HepG2 (cell line): ENCODE measurements around the gene HDAC4. TPM values are rescaled to one million over a fixed set of nuclear protein-coding genes. Genes with fewer than 3 reads are reported as not detected.

Experiments
- ATAC-seq: fragments of 200-7000 bp; cut with Tn5 transposase; 3 replicates; pipeline ENCODE4 v1.9.1; 2020; ENCODE audit warnings: mild to moderate bottlenecking, moderate library complexity
- BruUV-seq: library from RNA; stranded (reverse); fragments of 400-500 nt; replicated peaks from 2 replicates; lab custom pipeline; 2021; lab: Mats Ljungman, UMichigan
- CTCF ChIA-PET: fragments of 300-600 bp; formaldehyde crosslinking; extraction: SDS; loops from one replicate; lab custom pipeline; 2021; ENCODE audit warnings: low total read pairs, inconsistent platforms, low intra/inter-chr PET ratio; lab: Yijun Ruan, JAX
- POLR2A ChIA-PET: fragments of 350-600 bp; sonication (Branson Sonifier 250); formaldehyde crosslinking; loops from one replicate; lab custom pipeline; 2020; ENCODE audit warnings: antibody characterized with exemption, inconsistent platforms; lab: Yijun Ruan, JAX
- DNase-seq: peaks from one replicate; pipeline ENCODE4 v3.0.0-alpha.2; 2015; ENCODE audit warnings: low spot score
- FAIRE-seq: peaks from 3 replicates; lab custom pipeline; 2011; peaks lifted over from hg19 to GRCh38; lab: Jason Lieb, UNC
- H2AFZ ChIP-seq: one replicate; pipeline ENCODE4 v1.6.1; 2011; ENCODE audit warnings: low read length, inconsistent platforms
- H3K27ac ChIP-seq: fragments of 300-600 bp; 3 replicates; pipeline ENCODE4 v1.8.0; 2011; ENCODE audit warnings: mixed run types, mild to moderate bottlenecking, mixed read lengths, low read length, inconsistent platforms; ENCODE audit not compliant: insufficient read depth; ENCODE audit errors: extremely low read length
- H3K27me3 ChIP-seq, 2 experiments: fragments of 200-600 bp in 1 of 2; 2 replicates in 1 of 2; 3 replicates in 1 of 2; pipeline versions ENCODE4 v1.6.0 to v1.8.0; 2011; ENCODE audit warnings: low read length in 2 of 2, mild to moderate bottlenecking in 2 of 2, moderate library complexity in 2 of 2, inconsistent platforms in 1 of 2; ENCODE audit not compliant: insufficient read depth in 2 of 2, control insufficient read depth in 1 of 2
- H3K36me3 ChIP-seq, 2 experiments: fragments of 200-600 bp in 1 of 2; replicated peaks in 1 of 2; 2 replicates in 1 of 2; 3 replicates in 1 of 2; pipeline versions ENCODE4 v1.5.1 to v1.8.0; 2011; ENCODE audit warnings: low read length in 2 of 2, inconsistent platforms in 1 of 2; ENCODE audit not compliant: insufficient read depth in 2 of 2, control insufficient read depth in 1 of 2
- H3K4me1 ChIP-seq: 2 replicates; pipeline ENCODE4 v1.5.1; 2012; ENCODE audit warnings: low read length, inconsistent platforms; ENCODE audit not compliant: insufficient read depth
- H3K4me2 ChIP-seq: 2 replicates; pipeline ENCODE4 v1.6.0; 2011; ENCODE audit warnings: low read depth, low read length, inconsistent platforms
- H3K4me3 ChIP-seq, 3 experiments: fragments of 200-600 bp in 1 of 3; sonication (generic), shearing (Covaris generic) in 1 of 3; replicated peaks in 1 of 3; 2 replicates each; pipeline ENCODE4 v1.5.1; 2011 to 2016; ENCODE audit warnings: low read length in 3 of 3, inconsistent platforms in 2 of 3, low read depth in 2 of 3, mild to moderate bottlenecking in 2 of 3, control low read depth in 1 of 3, mixed read lengths in 1 of 3; ENCODE audit not compliant: insufficient read depth in 1 of 3
- H3K79me2 ChIP-seq: one replicate; pipeline ENCODE4 v1.6.1; 2011; ENCODE audit warnings: low read length, inconsistent platforms; ENCODE audit not compliant: insufficient read depth
- H3K9ac ChIP-seq: 2 replicates; pipeline ENCODE4 v1.6.0; 2011; ENCODE audit warnings: mild to moderate bottlenecking, low read depth, low read length, inconsistent platforms; ENCODE audit not compliant: insufficient read depth
- H3K9me3 ChIP-seq: 2 replicates; pipeline ENCODE4 v1.5.1; 2012; ENCODE audit warnings: mild to moderate bottlenecking, low read length
- H4K20me1 ChIP-seq: 2 replicates; pipeline ENCODE4 v1.6.0; 2011; ENCODE audit warnings: inconsistent platforms, mild to moderate bottlenecking, low read length, moderate library complexity; ENCODE audit not compliant: insufficient read depth
- ATF7-NPFF ChIP-seq: sonication (generic); formaldehyde crosslinking; IDR thresholded peaks from 2 replicates; pipeline ENCODE4 v1.8.1; 2023; ENCODE audit warnings: mild to moderate bottlenecking, low read depth, missing genetic modification reagents, moderate library complexity
- HINFP ChIP-seq: sonication (generic); formaldehyde crosslinking; IDR thresholded peaks from 2 replicates; pipeline ENCODE4 v1.4.0; 2020; ENCODE audit warnings: low read depth, mild to moderate bottlenecking, missing genetic modification reagents
- HIVEP1 ChIP-seq: sonication (generic); formaldehyde crosslinking; IDR thresholded peaks from 2 replicates; pipeline ENCODE4 v1.4.0; 2020; ENCODE audit warnings: mild to moderate bottlenecking, missing genetic modification reagents
- MXD3 ChIP-seq: IDR thresholded peaks from 2 replicates; pipeline ENCODE4 v1.6.1; 2016; ENCODE audit warnings: mild to moderate bottlenecking, missing biosample characterization, missing genetic modification reagents
- PLRG1 ChIP-seq: fragments of 450-650 bp; conservative IDR thresholded peaks from 2 replicates; pipeline ENCODE4 v1.6.1; 2016
- RCOR2 ChIP-seq: IDR thresholded peaks from 2 replicates; pipeline ENCODE4 v1.6.1; 2016; ENCODE audit warnings: missing biosample characterization, missing genetic modification reagents
- SP4 ChIP-seq: sonication (generic); formaldehyde crosslinking; IDR thresholded peaks from 2 replicates; pipeline ENCODE4 v1.8.1; 2023; ENCODE audit warnings: mild to moderate bottlenecking, missing genetic modification reagents
- STAT5B ChIP-seq: sonication (generic); formaldehyde crosslinking; IDR thresholded peaks from 2 replicates; pipeline ENCODE4 v1.4.0; 2020; ENCODE audit warnings: missing genetic modification reagents
- TMF1 ChIP-seq: sonication (generic); formaldehyde crosslinking; IDR thresholded peaks from 2 replicates; pipeline ENCODE4 v1.8.1; 2022; ENCODE audit warnings: low read depth, missing genetic modification reagents
- ZC3H4 ChIP-seq: sonication (generic); formaldehyde crosslinking; IDR thresholded peaks from 2 replicates; pipeline ENCODE4 v1.4.0; 2020; ENCODE audit warnings: missing genetic modification reagents, borderline replicate concordance
- ZNF331 ChIP-seq: sonication (generic); formaldehyde crosslinking; IDR thresholded peaks from 2 replicates; pipeline ENCODE4 v1.4.0; 2020; ENCODE audit warnings: missing genetic modification reagents
- ZNF430 ChIP-seq: sonication (generic); formaldehyde crosslinking; IDR thresholded peaks from 2 replicates; pipeline ENCODE4 v1.9.0; 2021; ENCODE audit warnings: mild to moderate bottlenecking, missing genetic modification reagents
- ZNF460 ChIP-seq: sonication (generic); formaldehyde crosslinking; IDR thresholded peaks from 2 replicates; pipeline ENCODE4 v1.5.1; 2020; ENCODE audit warnings: missing genetic modification reagents, mild to moderate bottlenecking, borderline replicate concordance
- WGBS: methylation state at CpG from one replicate; pipeline ENCODE4 v1.1.6; 2017; ENCODE audit warnings: low lambda C conversion rate; 5-methylcytosine and 5-hydroxymethylcytosine counted together
- in situ Hi-C: cut with HindIII; loops from 2 replicates; pipeline ENCODE4 v1.10.0; 2017; ENCODE audit warnings: low pct_unique_long_range_greater_than_20kb; ENCODE audit not compliant: extremely low pct_ligation_motif_present
- intact Hi-C: fragments of 100-400 bp; cut with micrococcal nuclease; formaldehyde crosslinking; loops from one replicate; pipeline ENCODE4 v1.10.0; 2022; ENCODE audit not compliant: unreplicated experiment
- polyA plus RNA-seq, 8 experiments: library from polyadenylated mRNA; depleted of rRNA in 3 of 8; stranded (reverse) in 7 of 8; unstranded in 1 of 8; fragments of >200 nt; fragmentation: Illumina TruSeq in 4 of 8; extraction: Trizol in 4 of 8; gene quantifications; 2 replicates each; pipeline versions ENCODE4 v1.2.1 to v1.2.3, GENCODE V29; 2011 to 2016; ENCODE audit warnings: low read depth in 4 of 8, missing spikeins in 1 of 8, mixed read lengths in 1 of 8; ENCODE audit not compliant: insufficient read depth in 1 of 8
- total RNA-seq, 5 experiments: library from RNA; depleted of rRNA; stranded (reverse); fragments of >200 nt; fragmentation: Illumina TruSeq; extraction: Trizol; gene quantifications; 2 replicates each; pipeline ENCODE4 v1.2.3, GENCODE V29; 2016; ENCODE audit warnings: low read depth in 1 of 5
- TF ChIP-seq, protein P1 (sequence below): sonication (generic); formaldehyde crosslinking; IDR thresholded peaks from 2 replicates; pipeline ENCODE4 v1.4.0; 2020; ENCODE audit warnings: missing genetic modification reagents, borderline replicate concordance
- TF ChIP-seq, protein P2 (sequence below): sonication (generic); formaldehyde crosslinking; IDR thresholded peaks from 2 replicates; pipeline ENCODE4 v1.8.0; 2023; ENCODE audit warnings: mild to moderate bottlenecking, missing genetic modification reagents
- TF ChIP-seq, protein P3 (sequence below): sonication (generic); formaldehyde crosslinking; IDR thresholded peaks from 2 replicates; pipeline ENCODE4 v1.4.0; 2020; ENCODE audit warnings: missing genetic modification reagents, mild to moderate bottlenecking, borderline replicate concordance
- TF ChIP-seq, protein P4 (sequence below): IDR thresholded peaks from 2 replicates; pipeline ENCODE4 v1.6.1; 2016; ENCODE audit warnings: mild to moderate bottlenecking

Gene HDAC4
- total and polyA plus RNA-seq, 2 of the 13 experiments (the other 11 are each of a cell fraction or from before 2014, with no cell fraction given), result 10.1 to 11.5 TPM

DNA sequence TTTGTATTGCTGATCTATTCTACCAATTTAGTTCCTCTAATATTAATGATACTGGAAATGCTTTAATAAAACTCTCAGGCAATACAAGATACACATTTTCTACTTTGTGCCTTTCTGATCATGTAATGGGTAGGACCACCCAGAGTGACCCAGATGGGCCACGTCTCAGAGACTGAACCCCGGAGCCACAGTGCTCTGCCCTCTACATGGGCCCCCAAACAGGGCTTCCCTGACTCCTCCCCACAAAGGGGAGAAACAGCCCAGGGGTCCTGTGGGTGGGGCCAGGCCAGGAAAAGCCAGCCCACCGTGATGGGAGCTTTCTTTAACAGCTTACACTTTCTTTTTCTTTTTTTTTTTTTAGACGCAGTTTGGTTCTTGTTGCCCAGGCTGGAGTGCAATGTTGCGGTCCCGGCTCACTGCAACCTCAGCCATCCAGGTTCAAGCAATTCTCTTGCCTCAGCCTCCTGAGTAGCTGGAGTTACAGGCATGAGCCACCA lies 18.4 kb downstream of the HDAC4 start:
- no peaks in the 10 kb centered on the region for H3K9me3 ChIP-seq
- H3K79me2 ChIP-seq, result peaks cover 12% of the 10 kb centered on the region
- peaks cover 15% of the 10 kb centered on the region; the same call in 1 of the 2 replicates for H4K20me1 ChIP-seq
- BruUV-seq, result no TSS peak
- WGBS, result 96% methylated on average over 6 of the region's 6 CpGs
- ATAC-seq, result no peak
- peaks cover 4 to 12% of the 10 kb centered on the region in 2 experiments for H3K36me3 ChIP-seq
- no peak for DNase-seq
- no peak overlapping the region for H2AFZ ChIP-seq
- in situ Hi-C loops, result no loop called here
- CTCF ChIA-PET, result no interaction called here
- H3K4me2 ChIP-seq, result no peak overlapping the region
- intact Hi-C loops, result no loop called here
- POLR2A ChIA-PET, result interaction anchor here (0.6 kb wide), 1 partner anchor 24 kb away, joined by 3 read pairs; no protein-coding TSS in a partner anchor
- H3K27ac ChIP-seq, result no peak overlapping the region
- H3K9ac ChIP-seq, result no peak overlapping the region
- H3K4me3 ChIP-seq, result no peak overlapping the region
- TF ChIP-seq PLRG1 (no peak), STAT5B (no peak), MXD3 (CRISPR knock-in tag) (no peak), ZNF430 (CRISPR knock-in tag) (no peak), ATF7-NPFF (no peak), HINFP (no peak), ZNF460 (CRISPR knock-in tag) (no peak), ZC3H4 (no peak), HIVEP1 (no peak), TMF1 (CRISPR knock-in tag) (no peak), RCOR2 (CRISPR knock-in tag) (no peak), SP4 (CRISPR knock-in tag) (no peak), ZNF331 (CRISPR knock-in tag) (no peak)
- TF ChIP-seq, protein P1, sequence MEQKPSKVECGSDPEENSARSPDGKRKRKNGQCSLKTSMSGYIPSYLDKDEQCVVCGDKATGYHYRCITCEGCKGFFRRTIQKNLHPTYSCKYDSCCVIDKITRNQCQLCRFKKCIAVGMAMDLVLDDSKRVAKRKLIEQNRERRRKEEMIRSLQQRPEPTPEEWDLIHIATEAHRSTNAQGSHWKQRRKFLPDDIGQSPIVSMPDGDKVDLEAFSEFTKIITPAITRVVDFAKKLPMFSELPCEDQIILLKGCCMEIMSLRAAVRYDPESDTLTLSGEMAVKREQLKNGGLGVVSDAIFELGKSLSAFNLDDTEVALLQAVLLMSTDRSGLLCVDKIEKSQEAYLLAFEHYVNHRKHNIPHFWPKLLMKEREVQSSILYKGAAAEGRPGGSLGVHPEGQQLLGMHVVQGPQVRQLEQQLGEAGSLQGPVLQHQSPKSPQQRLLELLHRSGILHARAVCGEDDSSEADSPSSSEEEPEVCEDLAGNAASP (CRISPR knock-in tag), result no peak
- TF ChIP-seq, protein P2, sequence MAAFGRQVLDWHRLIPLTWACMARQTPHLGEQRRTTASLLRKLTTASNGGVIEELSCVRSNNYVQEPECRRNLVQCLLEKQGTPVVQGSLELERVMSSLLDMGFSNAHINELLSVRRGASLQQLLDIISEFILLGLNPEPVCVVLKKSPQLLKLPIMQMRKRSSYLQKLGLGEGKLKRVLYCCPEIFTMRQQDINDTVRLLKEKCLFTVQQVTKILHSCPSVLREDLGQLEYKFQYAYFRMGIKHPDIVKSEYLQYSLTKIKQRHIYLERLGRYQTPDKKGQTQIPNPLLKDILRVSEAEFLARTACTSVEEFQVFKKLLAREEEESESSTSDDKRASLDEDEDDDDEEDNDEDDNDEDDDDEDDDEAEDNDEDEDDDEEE (CRISPR knock-in tag), result no peak
- TF ChIP-seq, protein P3, sequence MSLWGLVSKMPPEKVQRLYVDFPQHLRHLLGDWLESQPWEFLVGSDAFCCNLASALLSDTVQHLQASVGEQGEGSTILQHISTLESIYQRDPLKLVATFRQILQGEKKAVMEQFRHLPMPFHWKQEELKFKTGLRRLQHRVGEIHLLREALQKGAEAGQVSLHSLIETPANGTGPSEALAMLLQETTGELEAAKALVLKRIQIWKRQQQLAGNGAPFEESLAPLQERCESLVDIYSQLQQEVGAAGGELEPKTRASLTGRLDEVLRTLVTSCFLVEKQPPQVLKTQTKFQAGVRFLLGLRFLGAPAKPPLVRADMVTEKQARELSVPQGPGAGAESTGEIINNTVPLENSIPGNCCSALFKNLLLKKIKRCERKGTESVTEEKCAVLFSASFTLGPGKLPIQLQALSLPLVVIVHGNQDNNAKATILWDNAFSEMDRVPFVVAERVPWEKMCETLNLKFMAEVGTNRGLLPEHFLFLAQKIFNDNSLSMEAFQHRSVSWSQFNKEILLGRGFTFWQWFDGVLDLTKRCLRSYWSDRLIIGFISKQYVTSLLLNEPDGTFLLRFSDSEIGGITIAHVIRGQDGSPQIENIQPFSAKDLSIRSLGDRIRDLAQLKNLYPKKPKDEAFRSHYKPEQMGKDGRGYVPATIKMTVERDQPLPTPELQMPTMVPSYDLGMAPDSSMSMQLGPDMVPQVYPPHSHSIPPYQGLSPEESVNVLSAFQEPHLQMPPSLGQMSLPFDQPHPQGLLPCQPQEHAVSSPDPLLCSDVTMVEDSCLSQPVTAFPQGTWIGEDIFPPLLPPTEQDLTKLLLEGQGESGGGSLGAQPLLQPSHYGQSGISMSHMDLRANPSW (CRISPR knock-in tag), result no peak
- TF ChIP-seq, protein P4, sequence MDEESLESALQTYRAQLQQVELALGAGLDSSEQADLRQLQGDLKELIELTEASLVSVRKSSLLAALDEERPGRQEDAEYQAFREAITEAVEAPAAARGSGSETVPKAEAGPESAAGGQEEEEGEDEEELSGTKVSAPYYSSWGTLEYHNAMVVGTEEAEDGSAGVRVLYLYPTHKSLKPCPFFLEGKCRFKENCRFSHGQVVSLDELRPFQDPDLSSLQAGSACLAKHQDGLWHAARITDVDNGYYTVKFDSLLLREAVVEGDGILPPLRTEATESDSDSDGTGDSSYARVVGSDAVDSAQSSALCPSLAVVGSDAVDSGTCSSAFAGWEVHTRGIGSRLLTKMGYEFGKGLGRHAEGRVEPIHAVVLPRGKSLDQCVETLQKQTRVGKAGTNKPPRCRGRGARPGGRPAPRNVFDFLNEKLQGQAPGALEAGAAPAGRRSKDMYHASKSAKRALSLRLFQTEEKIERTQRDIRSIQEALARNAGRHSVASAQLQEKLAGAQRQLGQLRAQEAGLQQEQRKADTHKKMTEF (CRISPR knock-in tag), result no peak
- H3K27me3 ChIP-seq, result no peaks in the 10 kb centered on the region
- no peak for FAIRE-seq
- no peaks in the 10 kb centered on the region for H3K4me1 ChIP-seq
